Fibroblast of mammary gland (primary cell): ENCODE measurements around the gene PSMD8.
"Not testable (repeated sequence)": the region's sequence is repeated elsewhere in the genome, so short reads cannot be mapped to it uniquely, and the experiment has no call there.

Experiments
- DNase-seq: peaks from one replicate; pipeline ENCODE4 v3.0.0-alpha.2; 2010; ENCODE audit warnings: low read depth
- H3K4me3 ChIP-seq: 2 replicates; pipeline ENCODE4 v1.5.1; 2011; ENCODE audit warnings: low read depth, mild to moderate bottlenecking, low read length, moderate library complexity; ENCODE audit not compliant: control insufficient read depth
- CTCF ChIP-seq: conservative IDR thresholded peaks from 2 replicates; pipeline ENCODE4 v1.5.1; 2011; ENCODE audit warnings: low read depth, low read length, inconsistent platforms; ENCODE audit not compliant: control insufficient read depth, insufficient read depth

The PSMD8 gene

DNA sequence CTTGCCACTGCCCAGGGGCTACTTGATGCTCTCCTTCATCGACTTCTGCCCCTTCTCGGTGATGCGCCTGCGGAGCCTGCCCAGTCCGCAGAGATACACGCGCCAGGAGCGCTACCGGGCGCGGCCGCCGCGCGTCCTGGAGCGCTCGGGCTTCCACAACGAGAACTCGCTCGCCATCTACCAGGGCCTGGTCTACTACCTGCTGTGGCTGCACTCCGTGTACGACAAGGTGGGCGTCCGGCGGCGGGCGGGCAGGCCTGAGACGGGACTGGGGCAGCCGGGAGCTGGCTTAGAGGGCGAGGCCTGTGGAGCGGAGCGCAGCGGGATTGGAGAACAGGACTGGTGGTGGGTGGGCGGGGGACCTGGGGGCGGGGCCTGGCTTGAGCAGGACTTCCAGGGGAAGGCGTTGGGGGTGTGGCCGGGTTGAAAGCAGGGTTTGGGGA, 12.7 kb upstream of the PSMD8 start:
- TF ChIP-seq CTCF: no peak
- peak overlapping the region; percentile 53 for H3K4me3 ChIP-seq
- DNase-seq: peak; percentile 52

GRCh38 chr19:38362076-38362945, 12.1 kb upstream of the PSMD8 start:
- no peak for TF ChIP-seq CTCF
- peak overlapping the region; percentile 53 for H3K4me3 ChIP-seq
- peak; percentile 37 for DNase-seq

- not testable (repeated sequence) for DNase-seq, H3K4me3 ChIP-seq
These were observed 11.3 kb upstream of the PSMD8 start for GRCh38 chr19:38362946-38363688.

DNA sequence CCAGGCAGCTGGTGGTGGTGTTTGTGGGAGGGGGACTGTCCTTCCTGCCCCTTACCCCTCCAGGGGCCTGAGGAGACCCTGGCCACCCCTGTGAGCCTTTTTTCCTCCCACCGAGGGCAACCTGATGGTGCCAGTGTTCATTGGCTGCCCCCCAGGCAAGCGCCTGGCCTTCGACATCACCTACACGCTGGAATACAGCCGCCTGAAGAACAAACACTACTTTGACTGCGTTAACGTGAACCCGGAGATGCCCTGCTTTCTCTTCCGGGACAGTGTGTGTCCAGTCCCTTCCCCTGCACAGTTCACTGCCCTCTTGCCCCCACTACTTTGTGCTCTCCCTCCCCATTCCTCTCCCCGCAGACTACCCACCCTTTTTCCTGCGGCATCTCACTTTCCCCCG, 7.3 kb upstream of the PSMD8 start:
- TF ChIP-seq CTCF: no peak
- H3K4me3 ChIP-seq: no peak overlapping the region
- no peak for DNase-seq

- TF ChIP-seq CTCF: no peak
- H3K4me3 ChIP-seq: no peak overlapping the region
- DNase-seq: no peak
These were observed 4.8 kb upstream of the PSMD8 start for GRCh38 chr19:38369584-38369983.

- H3K4me3 ChIP-seq: no peak overlapping the region
These were observed 4.1 kb upstream of the PSMD8 start for GRCh38 chr19:38370299-38370698.

More at GRCh38 chr19:38370299-38370698, 4.1 kb upstream of the PSMD8 start:
- no peak for TF ChIP-seq CTCF
- no peak for DNase-seq
